Measurements from ENCODE around the gene SAPCD1. TPM values are rescaled to one million over a fixed set of nuclear protein-coding genes. Genes with fewer than 3 reads are reported as not detected.

SAPCD1 gene
- polyA plus RNA-seq, 1 of the 3 experiments (the other 2 are of a cell fraction), result 5.9 TPM

DNA sequence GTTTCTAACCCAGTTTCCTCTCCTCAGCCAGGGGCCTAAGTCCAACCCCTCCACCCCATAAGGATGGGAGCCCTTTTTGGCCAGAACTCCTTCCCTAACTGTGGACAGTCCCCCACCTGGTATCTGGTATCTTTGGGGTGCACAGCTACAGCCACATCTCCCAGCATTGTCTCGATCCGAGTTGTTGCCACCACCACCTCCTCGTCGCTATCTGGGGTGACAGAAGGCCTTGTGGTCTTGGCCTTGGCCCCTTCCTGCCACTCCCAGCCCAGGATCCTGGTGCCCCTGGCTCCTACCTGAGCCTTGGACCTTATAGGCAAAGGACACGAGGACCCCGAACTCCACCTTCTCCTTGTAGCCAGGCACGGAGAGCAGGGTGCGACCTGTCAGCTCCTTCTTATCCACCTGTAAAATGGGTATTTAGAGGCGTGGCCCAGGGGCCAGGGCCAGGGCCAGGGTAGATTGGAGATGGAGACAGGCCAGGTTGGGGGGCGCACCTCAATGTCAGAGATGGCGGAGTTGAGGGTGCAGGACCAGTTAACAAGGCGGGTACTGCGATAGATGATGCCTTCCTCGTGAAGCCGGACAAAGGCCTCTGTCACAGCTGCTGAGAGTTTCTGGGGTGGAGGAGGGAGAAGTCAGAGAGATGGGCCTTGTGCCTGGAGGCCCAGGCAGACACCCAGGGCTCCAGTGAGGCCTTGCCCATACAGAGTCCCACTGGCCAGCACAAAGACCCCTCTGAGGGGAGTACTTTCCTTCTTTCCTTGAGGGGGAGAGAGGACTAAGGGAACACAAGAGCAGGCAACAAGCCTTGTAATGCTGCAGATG is 21.9 kb downstream of the SAPCD1 start:
- no peak overlapping the region for H2AFZ ChIP-seq (ENCODE audit: low read depth)
- H3K36me3 ChIP-seq (replicated peaks in 1 of 2; ENCODE audit: control insufficient read depth in 1 of 2, insufficient read depth in 2 of 2, low read length in 1 of 2), result peaks cover 21 to 63% of the 10 kb centered on the region in 2 experiments
- no peak overlapping the region for H3K4me3 ChIP-seq (ENCODE audit: low read depth in 2 of 2, low read length in 1 of 2)
- H3K4me2 ChIP-seq, result no peak overlapping the region
- no peaks in the 10 kb centered on the region for H4K20me1 ChIP-seq (ENCODE audit: insufficient read depth)
- H3K9ac ChIP-seq, result no peak overlapping the region
- POLR2A ChIA-PET, result no interaction called here
- no peak overlapping the region for H3K27ac ChIP-seq (ENCODE audit: low read depth in 2 of 2, low read length in 1 of 2)
- H3F3A ChIP-seq (replicated peaks; ENCODE audit: insufficient read depth), result peaks cover 5% of the 10 kb centered on the region
- TF ChIP-seq FOSL2 (IDR thresholded peaks at IDR 0.05; ENCODE audit: borderline replicate concordance, low read depth) (no peak), SIN3A (IDR thresholded peaks at IDR 0.05; ENCODE audit: borderline replicate concordance, low read depth, low read length) (no peak), TCF12 (IDR thresholded peaks at IDR 0.05) (no peak), RAD21 (IDR thresholded peaks at IDR 0.05; ENCODE audit: low read length) (no peak), FOXJ3 (CRISPR knock-in tag; IDR thresholded peaks at IDR 0.05) (no peak), EP300 (IDR thresholded peaks at IDR 0.05; ENCODE audit: borderline replicate concordance in 1 of 2, low read depth in 1 of 2, low read length in 1 of 2) (no peak), MEF2A (IDR thresholded peaks at IDR 0.05; ENCODE audit: borderline replicate concordance, low read depth) (no peak), RXRA (IDR thresholded peaks at IDR 0.05; ENCODE audit: borderline replicate concordance, low read depth) (no peak)
- 0 out of 2 replicates have a peak, but pooled peaks cover 4% of the 10 kb centered on the region for H3K79me2 ChIP-seq (ENCODE audit: insufficient read depth)
- DNase-seq, result peak; percentile 3
- H3K9me2 ChIP-seq, result no peaks in the 10 kb centered on the region
- H3K4me1 ChIP-seq (ENCODE audit: control insufficient read depth in 1 of 2, insufficient read depth in 2 of 2, low read depth in 1 of 2, low read length in 1 of 2), result no peaks in the 10 kb centered on the region
- H3K27me3 ChIP-seq (ENCODE audit: insufficient read depth), result no peaks in the 10 kb centered on the region
- 96% methylated on average over 11 of the region's 15 CpGs for WGBS (ENCODE audit: low lambda C conversion rate)
- CTCF ChIA-PET, result interaction anchor here (0.7 to 3.2 kb wide), 6 partner anchors 7 to 18 kb away, joined by 3 to 8 read pairs (median 4); partner anchors contain the start of gene VWA7
- no peaks in the 10 kb centered on the region for H3K9me3 ChIP-seq

GRCh38 chr6:31785475-31785874 is 23.0 kb downstream of the SAPCD1 start:
- H3F3A ChIP-seq (replicated peaks; ENCODE audit: insufficient read depth), result peaks cover 7% of the 10 kb centered on the region
- H3K27ac ChIP-seq (ENCODE audit: low read depth in 2 of 2, low read length in 1 of 2), result no peak overlapping the region
- TF ChIP-seq GATA2 (CRISPR knock-in tag; IDR thresholded peaks at IDR 0.05) (no peak), RCOR1 (IDR thresholded peaks at IDR 0.05; ENCODE audit: low read length) (no peak), CHD2 (IDR thresholded peaks at IDR 0.05; ENCODE audit: low read length, partially characterized antibody) (no peak), FOSL2 (IDR thresholded peaks at IDR 0.05; ENCODE audit: borderline replicate concordance, low read depth) (no peak), EP300 (IDR thresholded peaks at IDR 0.05; ENCODE audit: borderline replicate concordance in 1 of 2, low read depth in 1 of 2, low read length in 1 of 2) (no peak), TAF1 (IDR thresholded peaks at IDR 0.05; ENCODE audit: borderline replicate concordance, low read depth, low read length) (no peak), FOXM1 (IDR thresholded peaks at IDR 0.05; ENCODE audit: low read depth) (no peak), RXRA (IDR thresholded peaks at IDR 0.05; ENCODE audit: borderline replicate concordance, low read depth) (no peak), TCF12 (IDR thresholded peaks at IDR 0.05) (no peak), EZH2phosphoT487 (IDR thresholded peaks at IDR 0.05; ENCODE audit: borderline replicate concordance, low read depth) (no peak), YY1 (IDR thresholded peaks at IDR 0.05; ENCODE audit: low read depth) (no peak), RFX5 (IDR thresholded peaks at IDR 0.05; ENCODE audit: low read length) (no peak), ELF1 (IDR thresholded peaks at IDR 0.05) (no peak), NFIC (IDR thresholded peaks at IDR 0.05; ENCODE audit: borderline replicate concordance) (no peak)
- TF ChIP-seq, protein P1, sequence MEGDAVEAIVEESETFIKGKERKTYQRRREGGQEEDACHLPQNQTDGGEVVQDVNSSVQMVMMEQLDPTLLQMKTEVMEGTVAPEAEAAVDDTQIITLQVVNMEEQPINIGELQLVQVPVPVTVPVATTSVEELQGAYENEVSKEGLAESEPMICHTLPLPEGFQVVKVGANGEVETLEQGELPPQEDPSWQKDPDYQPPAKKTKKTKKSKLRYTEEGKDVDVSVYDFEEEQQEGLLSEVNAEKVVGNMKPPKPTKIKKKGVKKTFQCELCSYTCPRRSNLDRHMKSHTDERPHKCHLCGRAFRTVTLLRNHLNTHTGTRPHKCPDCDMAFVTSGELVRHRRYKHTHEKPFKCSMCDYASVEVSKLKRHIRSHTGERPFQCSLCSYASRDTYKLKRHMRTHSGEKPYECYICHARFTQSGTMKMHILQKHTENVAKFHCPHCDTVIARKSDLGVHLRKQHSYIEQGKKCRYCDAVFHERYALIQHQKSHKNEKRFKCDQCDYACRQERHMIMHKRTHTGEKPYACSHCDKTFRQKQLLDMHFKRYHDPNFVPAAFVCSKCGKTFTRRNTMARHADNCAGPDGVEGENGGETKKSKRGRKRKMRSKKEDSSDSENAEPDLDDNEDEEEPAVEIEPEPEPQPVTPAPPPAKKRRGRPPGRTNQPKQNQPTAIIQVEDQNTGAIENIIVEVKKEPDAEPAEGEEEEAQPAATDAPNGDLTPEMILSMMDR (IDR thresholded peaks at IDR 0.05), result no peak
- H3K27me3 ChIP-seq (ENCODE audit: insufficient read depth), result no peaks in the 10 kb centered on the region
- POLR2A ChIA-PET, result no interaction called here
- H3K4me2 ChIP-seq, result no peak overlapping the region
- H3K9me3 ChIP-seq, result no peaks in the 10 kb centered on the region
- WGBS (ENCODE audit: low lambda C conversion rate), result 95% methylated on average over 10 of the region's 11 CpGs
- H3K79me2 ChIP-seq (ENCODE audit: insufficient read depth), result peaks cover 9% of the 10 kb centered on the region
- H2AFZ ChIP-seq (ENCODE audit: low read depth), result no peak overlapping the region
- H3K36me3 ChIP-seq (replicated peaks in 1 of 2; ENCODE audit: control insufficient read depth in 1 of 2, insufficient read depth in 2 of 2, low read length in 1 of 2), result peaks cover 28 to 56% of the 10 kb centered on the region in 2 experiments
- DNase-seq, result no peak
- H3K9ac ChIP-seq, result no peak overlapping the region
- H4K20me1 ChIP-seq (ENCODE audit: insufficient read depth), result no peaks in the 10 kb centered on the region
- no peaks in the 10 kb centered on the region for H3K4me1 ChIP-seq (ENCODE audit: control insufficient read depth in 1 of 2, insufficient read depth in 2 of 2, low read depth in 1 of 2, low read length in 1 of 2)
- CTCF ChIA-PET, result interaction anchor here (2.0 to 3.2 kb wide), 3 partner anchors 8 to 15 kb away, joined by 7 to 8 read pairs (median 7); partner anchors contain the start of genes VARS1 and VWA7
- H3K9me2 ChIP-seq, result no peaks in the 10 kb centered on the region
- H3K4me3 ChIP-seq (ENCODE audit: low read depth in 2 of 2, low read length in 1 of 2), result no peak overlapping the region
